ENCODE data around the gene KCNQ1.

KCNQ1 gene

DNA sequence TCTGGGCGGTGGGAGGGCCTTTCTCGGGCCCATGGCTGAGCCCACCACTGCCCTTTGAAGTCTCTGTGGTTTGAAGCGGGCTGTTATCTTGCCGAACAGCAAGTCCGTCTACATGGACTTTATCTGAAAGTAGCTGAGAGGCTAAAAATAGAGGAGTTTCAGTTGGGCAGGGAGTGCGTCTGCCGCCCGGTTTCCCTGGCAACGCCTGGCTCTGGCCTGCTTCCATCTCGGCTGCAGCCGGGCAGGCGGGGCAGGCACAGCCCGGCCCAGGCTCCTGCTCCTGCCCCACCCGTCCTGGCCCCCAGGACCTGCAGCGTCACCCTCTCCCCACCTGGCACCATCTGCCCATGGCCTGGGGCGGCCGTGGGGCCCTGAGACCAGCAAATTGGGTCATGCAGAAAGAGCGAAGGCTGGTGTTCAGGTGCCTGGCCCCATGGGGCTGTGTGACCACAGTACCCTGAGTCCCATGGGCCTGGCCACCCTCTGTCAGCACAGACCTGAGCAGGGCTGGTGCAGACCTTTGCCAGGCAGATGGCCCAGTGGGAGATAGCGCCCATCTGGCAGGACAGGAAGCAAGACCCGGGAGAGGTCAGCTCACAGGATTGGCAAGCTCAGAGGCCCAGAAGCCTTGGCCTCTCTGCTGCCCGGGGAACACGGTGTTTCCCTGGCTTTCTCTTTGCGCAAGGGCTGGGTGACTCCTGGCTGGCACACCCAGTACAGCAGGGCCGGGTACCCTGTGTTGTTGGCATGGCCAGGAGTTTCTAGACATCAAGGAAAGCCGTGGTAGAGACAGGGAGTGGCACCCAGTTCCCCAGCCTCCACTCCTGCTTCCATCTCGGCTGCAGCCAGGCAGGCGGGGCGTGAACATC lies 334.1 kb downstream of the KCNQ1 start:
- Mint-ChIP-seq H3K4me3 (no peak overlapping the region), H3K27ac (no peak overlapping the region), H3K36me3 (ENCODE audit: low read depth) (peaks cover 85% of the 10 kb centered on the region), H3K9me3 (no peaks in the 10 kb centered on the region), H3K27me3 (peaks cover 24% of the 10 kb centered on the region), H3K4me1 (ENCODE audit: low read depth) (peaks cover 59% of the 10 kb centered on the region)
- intact Hi-C loops (cut with micrococcal nuclease) = no loop called here

DNA sequence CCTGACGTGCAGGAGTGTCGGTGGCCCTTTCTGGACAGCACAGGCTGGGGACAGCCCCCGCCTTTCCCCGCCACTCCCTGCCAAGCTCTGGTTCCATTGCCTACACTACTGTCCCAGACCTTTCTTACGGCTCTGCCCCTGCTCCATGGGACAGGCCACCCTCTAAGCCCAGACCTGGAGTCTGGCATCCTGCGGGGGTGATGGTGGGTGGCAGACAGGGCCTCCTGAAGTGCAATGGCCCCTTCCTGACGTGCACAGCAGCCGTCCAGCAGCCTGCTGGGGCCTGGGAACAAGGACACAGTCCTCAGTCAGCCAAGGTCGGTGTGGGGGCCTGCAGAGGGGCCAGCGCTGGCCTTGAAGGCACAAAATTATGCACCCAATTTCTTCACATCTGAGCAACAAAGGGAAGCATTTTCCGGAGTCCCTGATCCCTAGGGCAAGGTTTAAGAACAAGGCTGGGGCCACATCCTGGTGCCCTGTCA lies 334.7 kb downstream of the KCNQ1 start:
- intact Hi-C loops (cut with micrococcal nuclease) = no loop called here
- no peak overlapping the region for H3K27ac Mint-ChIP-seq
- H3K27me3 Mint-ChIP-seq = peaks cover 24% of the 10 kb centered on the region
- H3K4me3 Mint-ChIP-seq = no peak overlapping the region
- no peaks in the 10 kb centered on the region for H3K9me3 Mint-ChIP-seq
- peaks cover 85% of the 10 kb centered on the region for H3K36me3 Mint-ChIP-seq (ENCODE audit: low read depth)
- peaks cover 61% of the 10 kb centered on the region for H3K4me1 Mint-ChIP-seq (ENCODE audit: low read depth)

- peaks cover 78% of the 10 kb centered on the region for H3K36me3 Mint-ChIP-seq (ENCODE audit: low read depth)
- intact Hi-C loops (cut with micrococcal nuclease) = no loop called here
- H3K9me3 Mint-ChIP-seq = no peaks in the 10 kb centered on the region
- H3K4me3 Mint-ChIP-seq = no peak overlapping the region
- H3K27me3 Mint-ChIP-seq = peaks cover 24% of the 10 kb centered on the region
- H3K27ac Mint-ChIP-seq = no peak overlapping the region
- H3K4me1 Mint-ChIP-seq (ENCODE audit: low read depth) = peaks cover 61% of the 10 kb centered on the region
These were observed 335.4 kb downstream of the KCNQ1 start for GRCh38 chr11:2779981-2780849.

DNA sequence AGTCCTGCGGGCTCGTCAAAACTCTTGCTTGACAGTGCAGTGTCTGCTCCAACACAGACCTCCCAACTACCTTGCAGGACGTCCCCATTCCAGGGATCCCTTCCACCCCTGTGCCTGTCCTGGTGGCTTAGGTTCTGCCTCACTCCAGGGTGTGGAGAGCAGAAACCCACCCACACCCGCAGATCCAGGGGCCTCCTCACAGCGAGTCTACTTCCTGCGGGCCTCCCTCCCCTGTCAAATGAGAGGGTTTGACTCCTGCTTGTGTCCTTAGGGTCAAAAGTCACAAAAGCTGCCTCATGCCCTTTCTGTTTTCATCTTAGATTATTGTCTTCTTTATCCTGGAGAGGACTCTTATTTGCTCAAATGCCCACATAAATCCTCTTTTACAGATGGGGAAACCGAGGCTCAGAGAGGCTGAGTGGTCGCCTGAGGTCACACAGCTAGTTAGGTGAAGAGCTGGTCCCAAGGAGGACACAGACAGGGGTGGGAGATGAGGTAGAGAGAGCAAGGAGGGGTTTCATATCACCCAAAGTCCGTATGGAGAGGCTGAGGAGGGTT lies 336.1 kb downstream of the KCNQ1 start:
- Mint-ChIP-seq H3K36me3 (ENCODE audit: low read depth) (peaks cover 73% of the 10 kb centered on the region), H3K9me3 (no peaks in the 10 kb centered on the region), H3K4me1 (ENCODE audit: low read depth) (peaks cover 61% of the 10 kb centered on the region), H3K27ac (no peak overlapping the region), H3K27me3 (peaks cover 24% of the 10 kb centered on the region), H3K4me3 (no peak overlapping the region)
- intact Hi-C loops (cut with micrococcal nuclease) = no loop called here

GRCh38 chr11:2781408-2782274 lies 336.8 kb downstream of the KCNQ1 start:
- Mint-ChIP-seq H3K4me3 (no peak overlapping the region), H3K9me3 (no peaks in the 10 kb centered on the region), H3K27me3 (peaks cover 24% of the 10 kb centered on the region), H3K4me1 (ENCODE audit: low read depth) (peaks cover 61% of the 10 kb centered on the region), H3K36me3 (ENCODE audit: low read depth) (peaks cover 73% of the 10 kb centered on the region), H3K27ac (no peak overlapping the region)
- intact Hi-C loops (cut with micrococcal nuclease) = no loop called here

DNA sequence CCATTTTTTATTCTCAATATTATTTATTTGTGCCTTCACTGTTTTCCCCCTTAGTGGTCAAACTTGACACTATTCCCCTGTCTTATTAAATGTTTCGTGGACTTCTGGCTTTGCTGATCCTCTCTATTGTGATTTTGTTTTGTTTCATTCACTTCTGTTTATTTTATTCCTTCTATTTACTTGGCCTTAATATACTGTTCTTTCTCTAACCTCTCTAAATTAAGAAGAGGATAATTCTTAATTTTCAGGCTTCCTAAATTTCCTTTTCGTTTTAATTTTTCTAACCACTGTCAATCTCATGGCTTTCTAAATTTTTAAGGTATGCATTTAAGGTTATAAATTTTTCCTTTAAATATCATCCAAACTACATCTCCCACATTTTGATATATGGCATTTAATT lies 338.0 kb downstream of the KCNQ1 start:
- no peaks in the 10 kb centered on the region for H3K9me3 Mint-ChIP-seq
- H3K27me3 Mint-ChIP-seq = peaks cover 20% of the 10 kb centered on the region
- H3K4me3 Mint-ChIP-seq = no peak overlapping the region
- H3K27ac Mint-ChIP-seq = no peak overlapping the region
- peaks cover 66% of the 10 kb centered on the region for H3K36me3 Mint-ChIP-seq (ENCODE audit: low read depth)
- intact Hi-C loops (cut with micrococcal nuclease) = no loop called here
- H3K4me1 Mint-ChIP-seq (ENCODE audit: low read depth) = peaks cover 57% of the 10 kb centered on the region

DNA sequence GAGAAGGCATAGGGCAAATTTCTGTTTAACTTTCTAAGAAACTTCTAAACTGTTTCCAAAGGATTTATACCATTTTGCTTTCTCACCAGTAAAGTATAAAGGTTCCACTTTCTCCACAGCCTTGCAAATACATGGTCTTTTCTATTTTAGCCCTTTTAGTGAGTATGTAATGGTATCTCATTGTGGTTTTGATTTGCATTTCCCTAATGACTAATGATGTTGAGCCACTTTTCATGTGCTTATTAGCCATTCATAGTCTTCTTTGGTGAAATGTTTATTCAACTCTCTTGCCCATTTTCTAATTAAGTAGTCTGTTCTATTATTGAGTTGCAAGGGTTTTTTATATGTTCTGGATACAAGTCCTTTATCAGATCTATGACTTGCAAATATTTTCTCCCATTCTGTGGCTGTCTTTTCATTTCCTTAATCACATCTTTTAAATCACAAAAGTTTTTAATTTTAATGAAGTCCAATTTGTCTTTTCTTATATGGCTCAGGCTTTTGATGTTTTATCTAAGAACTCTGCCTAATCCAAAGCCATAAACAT lies 338.8 kb downstream of the KCNQ1 start:
- no peaks in the 10 kb centered on the region for H3K9me3 Mint-ChIP-seq
- peaks cover 49% of the 10 kb centered on the region for H3K4me1 Mint-ChIP-seq (ENCODE audit: low read depth)
- no peak overlapping the region for H3K4me3 Mint-ChIP-seq
- peaks cover 23% of the 10 kb centered on the region for H3K27me3 Mint-ChIP-seq
- peaks cover 57% of the 10 kb centered on the region for H3K36me3 Mint-ChIP-seq (ENCODE audit: low read depth)
- intact Hi-C loops (cut with micrococcal nuclease) = no loop called here
- H3K27ac Mint-ChIP-seq = no peak overlapping the region

- H3K27ac Mint-ChIP-seq = no peak overlapping the region
- H3K36me3 Mint-ChIP-seq (ENCODE audit: low read depth) = peaks cover 49% of the 10 kb centered on the region
- peaks cover 27% of the 10 kb centered on the region for H3K27me3 Mint-ChIP-seq
- H3K9me3 Mint-ChIP-seq = no peaks in the 10 kb centered on the region
- intact Hi-C loops (cut with micrococcal nuclease) = no loop called here
- no peak overlapping the region for H3K4me3 Mint-ChIP-seq
- H3K4me1 Mint-ChIP-seq (ENCODE audit: low read depth) = peaks cover 24% of the 10 kb centered on the region
These were observed 343.0 kb downstream of the KCNQ1 start for GRCh38 chr11:2787816-2788167.

DNA sequence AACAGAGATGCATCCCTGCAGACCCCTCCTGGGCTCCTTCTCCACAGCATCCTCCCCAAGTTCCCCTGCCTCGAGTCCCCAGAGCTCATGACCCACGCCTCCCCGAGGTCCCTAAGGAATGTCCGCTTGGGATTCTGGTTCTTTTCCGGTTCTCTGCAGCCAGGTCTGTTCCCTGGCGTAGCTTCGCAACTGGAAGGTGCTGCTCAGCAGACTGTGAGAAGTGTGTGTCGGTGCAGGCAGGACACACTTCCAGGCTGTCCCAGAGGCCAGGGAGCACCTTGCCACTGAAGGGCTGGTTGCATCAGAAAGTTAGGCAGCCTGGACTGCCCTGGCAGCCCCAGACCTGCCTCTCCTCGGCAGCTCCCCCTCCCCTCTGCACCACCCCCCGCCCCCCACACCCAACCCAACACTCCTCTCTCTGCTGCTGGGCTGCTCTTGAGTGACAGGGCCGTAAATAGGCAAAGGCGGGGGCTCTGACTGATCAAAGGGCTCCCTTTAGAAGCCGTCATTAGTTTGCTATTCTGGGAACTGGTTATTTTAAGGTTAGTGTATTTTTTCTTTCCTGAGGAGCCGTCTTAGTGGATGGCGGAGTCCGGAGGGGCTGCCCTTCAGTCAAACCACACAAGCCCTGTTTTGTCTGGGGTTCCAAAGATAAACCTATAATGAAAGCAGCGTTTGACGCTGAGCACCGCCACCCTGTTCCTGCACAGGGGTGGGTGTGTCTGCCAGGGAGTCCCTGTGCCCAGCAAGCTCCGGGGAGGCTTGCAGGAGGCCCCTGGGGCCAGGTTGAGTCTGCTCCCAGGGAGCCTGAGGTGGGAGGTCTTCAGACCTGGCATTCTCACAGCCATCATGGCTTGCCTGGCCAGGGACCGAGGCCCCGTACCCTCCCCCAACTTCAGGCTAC lies 343.6 kb downstream of the KCNQ1 start:
- peaks cover 46% of the 10 kb centered on the region for H3K36me3 Mint-ChIP-seq (ENCODE audit: low read depth)
- peaks cover 27% of the 10 kb centered on the region for H3K27me3 Mint-ChIP-seq
- no peak overlapping the region for H3K27ac Mint-ChIP-seq
- H3K4me3 Mint-ChIP-seq = no peak overlapping the region
- H3K4me1 Mint-ChIP-seq (ENCODE audit: low read depth) = peaks cover 17% of the 10 kb centered on the region
- no peaks in the 10 kb centered on the region for H3K9me3 Mint-ChIP-seq
- intact Hi-C loops (cut with micrococcal nuclease) = no loop called here

- Mint-ChIP-seq H3K9me3 (no peaks in the 10 kb centered on the region), H3K27me3 (peaks cover 27% of the 10 kb centered on the region), H3K36me3 (ENCODE audit: low read depth) (peaks cover 55% of the 10 kb centered on the region), H3K4me3 (no peak overlapping the region), H3K27ac (no peak overlapping the region), H3K4me1 (ENCODE audit: low read depth) (peaks cover 20% of the 10 kb centered on the region)
- intact Hi-C loops (cut with micrococcal nuclease) = no loop called here
These were observed 344.5 kb downstream of the KCNQ1 start for GRCh38 chr11:2789331-2789730.

GRCh38 chr11:2789791-2790567 lies 345.2 kb downstream of the KCNQ1 start:
- H3K4me1 Mint-ChIP-seq (ENCODE audit: low read depth) = peaks cover 21% of the 10 kb centered on the region
- no peak overlapping the region for H3K27ac Mint-ChIP-seq
- H3K4me3 Mint-ChIP-seq = no peak overlapping the region

DNA sequence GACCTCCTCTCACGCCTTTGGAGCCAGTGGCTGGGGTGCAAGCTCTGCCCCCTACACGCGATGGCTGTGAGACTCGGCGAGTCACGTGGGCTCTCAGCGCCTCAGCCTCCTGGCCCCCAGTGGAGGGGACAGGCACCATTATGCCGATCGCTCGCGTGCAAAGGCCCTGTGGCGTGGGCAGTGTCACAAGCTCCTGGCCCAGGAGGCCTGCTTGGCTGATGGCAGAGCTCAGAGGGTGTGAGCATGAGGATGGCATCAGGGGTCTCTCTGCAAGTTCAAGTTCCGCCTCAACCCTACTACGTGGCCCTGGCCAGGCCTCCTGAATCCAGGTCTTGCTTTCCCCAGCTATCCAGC lies 345.7 kb downstream of the KCNQ1 start:
- peaks cover 27% of the 10 kb centered on the region for H3K27me3 Mint-ChIP-seq
- no peak overlapping the region for H3K4me3 Mint-ChIP-seq
- H3K9me3 Mint-ChIP-seq = no peaks in the 10 kb centered on the region
- peaks cover 21% of the 10 kb centered on the region for H3K4me1 Mint-ChIP-seq (ENCODE audit: low read depth)
- H3K36me3 Mint-ChIP-seq (ENCODE audit: low read depth) = peaks cover 67% of the 10 kb centered on the region
- intact Hi-C loops (cut with micrococcal nuclease) = no loop called here
- H3K27ac Mint-ChIP-seq = no peak overlapping the region

More at GRCh38 chr11:2789791-2790567, 345.2 kb downstream of the KCNQ1 start:
- peaks cover 27% of the 10 kb centered on the region for H3K27me3 Mint-ChIP-seq
- H3K9me3 Mint-ChIP-seq = no peaks in the 10 kb centered on the region
- H3K36me3 Mint-ChIP-seq (ENCODE audit: low read depth) = peaks cover 61% of the 10 kb centered on the region
- intact Hi-C loops (cut with micrococcal nuclease) = no loop called here
